G401 (cell line): ENCODE measurements around the gene RAB43. TPM values are rescaled to one million over a fixed set of nuclear protein-coding genes. Genes with fewer than 3 reads are reported as not detected.

Source experiments
- DNase-seq: peaks from one replicate; pipeline ENCODE4 v3.0.0-alpha.2; 2015; ENCODE audit warnings: low spot score
- in situ Hi-C: cut with HindIII; loops from 2 replicates; pipeline ENCODE4 v1.10.0; 2016; ENCODE audit warnings: low sequenced_read_pairs, mixed read lengths
- total RNA-seq: library from RNA; depleted of rRNA; stranded (reverse); fragments of >200 nt; shearing (Covaris generic); gene quantifications from 2 replicates; pipeline ENCODE4 v1.2.3, GENCODE V29; 2014; rRNA removed

Gene RAB43
- total RNA-seq, 1 experiment from 2014 or later = 17.5 TPM

GRCh38 chr3:129047553-129047839 is 74.1 kb downstream of the RAB43 start:
- in situ Hi-C loops = no loop called here
- DNase-seq = no peak

GRCh38 chr3:129046732-129047552 is 74.7 kb downstream of the RAB43 start:
- DNase-seq = peak; percentile 49
- in situ Hi-C loops = no loop called here

GRCh38 chr3:129046037-129046731 is 75.4 kb downstream of the RAB43 start:
- in situ Hi-C loops = no loop called here
- no peak for DNase-seq

- DNase-seq = peak; percentile 22
- in situ Hi-C loops = no loop called here
Observed at GRCh38 chr3:129045675-129046036, 75.9 kb downstream of the RAB43 start.

GRCh38 chr3:129040579-129041300 is 80.9 kb downstream of the RAB43 start:
- DNase-seq = no peak
- in situ Hi-C loops = no loop called here

- DNase-seq = no peak
- in situ Hi-C loops = no loop called here
Observed at GRCh38 chr3:129040039-129040336, 81.6 kb downstream of the RAB43 start.

GRCh38 chr3:129039271-129040038 is 82.1 kb downstream of the RAB43 start:
- in situ Hi-C loops = no loop called here
- no peak for DNase-seq

- DNase-seq = no peak
- in situ Hi-C loops = no loop called here
Observed at GRCh38 chr3:129038121-129038855, 83.3 kb downstream of the RAB43 start.

Other genes starting within 250 kb of the RAB43 start
- gene ACAD9, start 242.2 kb downstream of the RAB43 start, total RNA-seq = 35.2 and 46.5 TPM in 2 replicates
- not detected in 2 replicates for gene CFAP92, start 127.7 kb downstream of the RAB43 start, total RNA-seq
- gene EFCC1, start 120.5 kb downstream of the RAB43 start, total RNA-seq = not detected in 2 replicates
- not detected in 2 replicates for gene GP9, start 61.0 kb downstream of the RAB43 start, total RNA-seq
- gene ISY1, start 39.3 kb upstream of the RAB43 start, total RNA-seq = 30.3 and 64.2 TPM in 2 replicates
- gene CNBP, start 62.1 kb upstream of the RAB43 start, total RNA-seq = 379 and 384 TPM in 2 replicates
- gene COPG1, start 127.8 kb upstream of the RAB43 start, total RNA-seq = 36.4 and 68.0 TPM in 2 replicates
- gene HMCES, start 157.1 kb upstream of the RAB43 start, total RNA-seq = 33.0 and 40.6 TPM in 2 replicates